Non-pigmented ciliary epithelial cell (primary cell): ENCODE measurements around the gene PPP1R9B.
A peak's percentile ranks its signal among the peaks of the same experiment; 100 is the strongest.

Source experiments
- DNase-seq: peaks from one replicate; pipeline ENCODE4 v3.0.0-alpha.2; 2010; ENCODE audit warnings: low read depth

The PPP1R9B gene

DNA sequence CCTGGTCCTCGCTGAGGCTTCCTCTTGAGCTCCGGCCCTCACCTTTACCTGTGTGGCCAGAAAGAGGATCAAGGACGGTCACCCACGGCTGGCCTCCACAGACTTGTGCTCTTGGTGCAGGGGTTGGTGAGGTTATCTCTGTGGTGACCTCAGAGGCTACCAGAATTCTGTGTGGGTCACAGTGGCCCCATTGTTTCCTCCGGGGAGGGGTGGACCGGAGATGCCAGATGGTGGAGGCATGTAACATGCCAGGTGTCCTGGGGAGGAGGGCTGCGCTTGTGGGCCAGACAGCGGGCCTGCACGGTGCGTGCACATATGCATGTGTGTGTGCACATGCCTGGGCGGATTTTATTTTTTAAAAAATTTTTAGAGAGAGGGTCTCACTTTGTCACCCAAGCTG, 21.7 kb upstream of the PPP1R9B start:
- no peak for DNase-seq

DNA sequence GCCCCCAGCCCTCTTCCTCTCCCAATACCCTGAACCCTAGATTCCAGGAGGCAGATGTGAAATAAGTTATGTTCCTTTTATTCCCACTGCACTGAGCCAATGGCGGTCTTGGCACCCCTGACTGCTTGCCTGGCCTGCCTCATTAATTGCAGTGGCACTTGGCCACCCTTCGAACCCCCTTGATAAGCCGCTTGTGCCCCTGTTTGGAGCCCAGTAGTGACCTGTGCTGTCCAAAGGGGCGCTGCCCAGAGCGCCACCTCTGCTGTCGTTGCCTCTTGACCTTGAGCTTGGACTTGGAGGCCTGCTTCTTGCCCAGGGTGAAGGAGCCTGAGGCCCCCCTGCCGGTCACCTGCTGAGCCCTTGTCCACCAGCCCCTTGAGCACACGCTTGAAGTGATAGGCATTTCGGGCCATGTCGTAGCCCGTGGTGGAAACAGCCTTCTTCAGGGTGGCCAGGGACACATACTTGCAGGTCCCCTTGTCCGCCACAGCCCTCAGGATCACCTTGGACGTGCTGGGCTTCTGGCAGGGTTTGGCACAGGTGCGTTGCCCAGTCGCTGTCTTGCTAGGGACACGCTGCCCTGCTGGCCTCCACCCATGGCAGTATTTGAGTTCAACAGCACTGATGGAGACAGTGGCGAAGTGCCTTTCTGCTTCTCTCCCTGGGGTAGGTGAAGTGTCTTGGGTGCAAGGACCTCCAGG, 21.0 kb upstream of the PPP1R9B start:
- no peak for DNase-seq

DNA sequence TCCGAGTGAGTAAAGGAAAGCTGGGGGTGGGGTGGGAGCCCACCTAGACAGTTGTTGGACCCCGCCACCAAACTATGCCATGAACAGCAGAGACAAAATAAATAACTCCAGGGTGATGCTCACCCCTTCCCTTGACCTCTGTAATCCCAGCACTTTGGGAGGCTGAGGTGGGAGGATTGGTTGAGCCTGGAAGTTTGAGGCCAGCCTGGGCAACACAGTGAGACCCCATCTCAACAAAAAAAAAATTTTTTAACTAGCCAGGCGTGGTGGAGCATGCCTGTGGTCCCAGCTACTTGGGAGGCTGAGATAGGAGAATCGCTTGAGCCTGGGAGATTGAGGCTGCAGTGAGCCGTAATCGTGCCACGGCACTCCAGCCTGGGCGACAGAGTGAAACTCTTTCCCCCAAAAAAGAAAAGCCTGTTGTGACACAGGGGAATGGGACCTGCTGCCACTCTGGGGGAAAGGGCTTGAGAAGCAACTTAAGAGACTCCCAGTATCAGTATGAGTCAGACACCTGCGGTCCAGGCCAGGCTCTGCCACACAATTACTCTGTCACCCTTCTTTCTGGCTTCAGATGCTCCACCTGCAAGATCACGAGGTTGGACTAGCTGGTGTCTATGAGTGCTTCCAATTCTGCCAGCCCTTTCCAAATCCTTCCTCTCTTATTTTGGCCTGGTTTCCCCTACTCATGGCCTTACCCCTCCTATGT, 20.3 kb upstream of the PPP1R9B start:
- no peak for DNase-seq

DNA sequence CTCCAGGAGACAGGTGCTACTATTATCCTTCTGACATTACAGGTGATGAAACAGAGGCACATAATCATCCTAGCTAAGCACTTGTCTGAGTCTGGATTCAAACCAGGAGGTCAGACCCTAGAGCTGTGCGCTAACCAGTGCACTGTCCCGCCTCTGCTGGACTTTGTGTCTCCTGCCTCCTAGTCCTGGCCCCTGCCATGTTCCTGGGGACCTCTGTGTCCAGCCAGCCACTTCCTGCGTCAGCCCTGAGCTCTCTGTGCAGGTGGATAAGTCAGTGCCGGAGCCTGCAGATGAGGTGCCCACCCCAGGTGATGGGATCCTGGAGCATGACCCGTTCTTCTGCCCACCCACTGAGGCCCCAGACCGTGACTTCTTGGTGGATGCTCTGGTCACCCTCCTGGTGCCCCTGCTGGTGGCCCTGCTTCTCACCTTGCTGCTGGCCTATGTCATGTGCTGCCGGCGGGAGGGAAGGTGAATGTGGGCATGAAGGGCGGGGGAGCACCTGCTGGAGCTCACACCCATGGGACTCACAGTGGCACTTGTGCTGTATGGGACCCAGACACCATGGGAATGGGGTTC, 19.5 kb upstream of the PPP1R9B start:
- no peak for DNase-seq

- no peak for DNase-seq
These were observed 18.8 kb upstream of the PPP1R9B start for GRCh38 chr17:50169121-50169764.

DNA sequence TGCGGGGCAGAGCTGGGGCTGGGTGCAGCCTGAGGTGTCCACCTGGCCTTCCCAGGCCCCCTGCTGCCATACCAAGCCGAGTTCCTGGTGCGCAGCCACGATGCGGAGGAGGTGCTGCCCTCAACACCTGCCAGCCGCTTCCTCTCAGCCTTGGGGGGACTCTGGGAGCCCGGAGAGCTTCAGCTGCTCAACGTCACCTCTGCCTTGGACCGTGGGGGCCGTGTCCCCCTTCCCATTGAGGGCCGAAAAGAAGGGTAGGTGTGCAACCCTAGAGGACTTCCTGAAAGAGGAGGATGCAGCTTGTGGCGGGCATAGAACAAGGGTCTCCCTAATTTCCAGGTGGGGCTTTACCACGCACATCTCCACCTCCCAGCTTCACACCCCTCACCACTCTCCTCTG, 17.8 kb upstream of the PPP1R9B start:
- no peak for DNase-seq

GRCh38 chr17:50167371-50167770, 16.9 kb upstream of the PPP1R9B start:
- DNase-seq: no peak

DNA sequence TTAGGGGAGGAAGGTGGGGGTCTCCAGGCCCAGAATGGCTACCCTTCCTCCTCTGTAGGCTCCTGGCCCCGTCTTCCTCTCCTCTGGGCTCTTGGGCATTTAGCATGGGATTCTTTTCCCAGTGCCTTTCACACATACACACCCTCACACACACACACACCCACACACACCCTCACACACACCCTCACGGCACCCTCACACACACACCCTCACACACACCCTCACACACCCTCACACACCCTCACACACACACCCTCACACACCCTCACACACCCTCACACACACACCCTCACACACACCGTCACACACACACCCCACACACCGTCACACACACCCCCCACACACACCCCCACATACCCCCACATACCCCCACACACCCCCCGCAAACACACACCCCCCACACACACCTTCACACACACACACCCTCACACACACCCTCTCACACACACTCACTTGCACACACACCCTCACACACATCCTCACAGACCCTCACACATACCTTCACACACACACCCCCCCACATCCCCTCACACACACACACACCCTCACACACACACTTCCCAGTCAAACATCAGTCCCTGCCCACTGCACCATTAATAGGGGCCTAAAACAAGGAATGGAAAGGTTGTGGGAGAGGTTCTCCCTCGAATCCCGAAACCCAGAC, 16.2 kb upstream of the PPP1R9B start:
- no peak for DNase-seq

- DNase-seq: no peak
These were observed 15.5 kb upstream of the PPP1R9B start, which contains the start of gene SGCA for GRCh38 chr17:50165867-50166517. TSS of gene SGCA (plus strand) at chr17:50166005. CDS start at chr17:50166041, 36 bp downstream.

DNA sequence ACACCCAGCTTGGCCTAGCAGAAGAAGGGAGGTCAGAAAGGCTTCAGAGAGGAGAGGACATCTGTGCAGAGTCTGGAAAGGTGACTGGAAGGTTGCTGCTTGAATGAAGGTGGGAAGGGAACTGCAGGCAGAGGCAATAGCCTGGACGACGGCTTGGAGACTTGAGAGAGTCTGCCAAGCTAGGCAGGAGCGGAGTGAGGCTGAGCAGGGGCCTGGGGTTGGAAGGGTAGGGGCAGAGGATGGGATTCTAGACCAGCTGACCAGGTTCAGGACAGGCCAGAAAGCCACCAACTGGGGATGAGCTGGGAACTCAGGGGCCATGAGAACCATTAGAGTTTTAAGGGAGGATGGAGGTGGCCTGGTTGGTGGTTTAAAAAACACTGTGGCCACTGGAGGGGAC, 15.0 kb upstream of the PPP1R9B start:
- no peak for DNase-seq

DNA sequence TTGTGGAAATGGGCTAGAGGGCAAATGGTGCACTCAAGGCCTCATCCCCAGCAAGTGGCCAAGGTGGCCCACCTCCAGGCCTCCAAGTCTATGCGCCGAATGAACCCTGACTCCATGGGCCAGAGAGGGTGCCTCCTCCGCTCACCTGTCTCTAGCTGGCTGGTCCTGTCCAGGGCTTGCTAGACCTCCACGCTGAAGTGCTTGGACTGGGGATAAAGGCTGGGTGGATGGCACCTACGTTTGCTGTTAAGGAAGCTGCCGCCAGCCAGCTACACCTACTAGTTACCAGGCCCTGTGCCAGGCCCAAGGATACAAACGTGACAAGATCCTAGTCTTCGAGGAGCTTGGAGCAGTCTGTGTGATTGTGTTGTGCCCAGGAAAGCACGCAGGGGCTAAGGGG, 14.6 kb upstream of the PPP1R9B start:
- DNase-seq: no peak

GRCh38 chr17:50164697-50164988, 14.2 kb upstream of the PPP1R9B start:
- DNase-seq: no peak

GRCh38 chr17:50163843-50164696, 13.6 kb upstream of the PPP1R9B start:
- no peak for DNase-seq

GRCh38 chr17:50162466-50163254, 12.2 kb upstream of the PPP1R9B start:
- no peak for DNase-seq

- no peak for DNase-seq
These were observed 11.4 kb upstream of the PPP1R9B start for GRCh38 chr17:50161911-50162288.

DNA sequence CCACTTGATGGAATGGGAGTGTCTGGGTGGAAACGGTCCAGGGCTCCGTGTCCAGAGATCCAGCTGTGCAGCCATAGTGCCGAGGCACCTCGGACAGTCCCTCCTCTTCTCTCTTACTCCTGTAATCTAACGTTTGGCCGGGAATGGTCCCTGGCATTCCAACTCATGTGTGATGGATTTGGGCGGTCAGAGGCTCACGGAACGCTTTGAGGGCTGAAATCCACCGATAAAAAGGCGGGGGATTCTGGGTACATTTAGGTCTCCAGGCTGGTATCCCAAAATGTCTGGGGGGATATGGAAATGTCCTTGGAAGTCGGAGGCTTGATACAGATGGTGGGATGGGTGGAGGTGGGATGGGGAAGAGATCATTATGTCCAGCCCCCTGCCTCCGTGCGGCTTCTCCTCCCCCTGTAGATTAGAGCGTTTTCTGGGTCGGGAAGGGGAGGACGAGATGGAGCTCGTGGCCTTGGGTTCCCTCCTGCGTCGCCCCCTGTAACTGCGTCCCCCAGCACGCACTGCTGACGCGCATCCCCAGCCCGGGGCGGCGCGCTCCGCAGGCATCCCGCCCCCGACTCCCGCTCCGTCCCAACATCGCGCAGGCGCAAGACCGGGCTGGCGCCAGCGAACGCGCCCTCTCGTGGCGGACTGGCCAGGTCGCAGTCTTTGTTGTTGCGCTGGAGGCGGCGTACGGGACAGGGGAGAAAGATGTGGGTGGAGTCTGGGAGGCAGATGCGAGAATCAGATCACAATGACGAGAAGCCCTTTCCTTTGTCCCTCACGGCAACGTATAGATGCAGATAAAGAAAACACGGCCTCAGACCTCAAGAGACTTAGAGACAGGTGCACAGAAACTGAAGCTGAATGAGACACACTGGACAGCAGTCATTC, 10.8 kb upstream of the PPP1R9B start:
- DNase-seq: peak; percentile 46

DNA sequence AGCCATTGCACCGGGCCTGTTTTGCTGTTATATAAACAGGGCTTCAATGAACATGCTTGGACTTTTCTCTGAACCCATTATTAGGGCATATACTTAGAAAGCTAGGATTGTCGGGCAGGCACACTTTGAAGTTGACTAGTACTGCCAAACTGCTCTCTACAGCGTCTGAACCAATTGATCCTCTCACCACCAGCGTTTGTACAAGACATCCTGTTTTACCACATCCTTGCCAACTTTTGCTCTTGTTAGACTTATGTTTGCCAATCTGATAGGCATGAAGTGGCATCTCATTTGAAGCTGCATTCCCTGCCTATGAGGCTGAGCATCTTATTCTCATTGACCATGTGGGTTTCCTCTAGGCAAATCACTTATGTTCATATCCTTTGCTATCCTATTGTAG, 7.4 kb upstream of the PPP1R9B start:
- no peak for DNase-seq

DNA sequence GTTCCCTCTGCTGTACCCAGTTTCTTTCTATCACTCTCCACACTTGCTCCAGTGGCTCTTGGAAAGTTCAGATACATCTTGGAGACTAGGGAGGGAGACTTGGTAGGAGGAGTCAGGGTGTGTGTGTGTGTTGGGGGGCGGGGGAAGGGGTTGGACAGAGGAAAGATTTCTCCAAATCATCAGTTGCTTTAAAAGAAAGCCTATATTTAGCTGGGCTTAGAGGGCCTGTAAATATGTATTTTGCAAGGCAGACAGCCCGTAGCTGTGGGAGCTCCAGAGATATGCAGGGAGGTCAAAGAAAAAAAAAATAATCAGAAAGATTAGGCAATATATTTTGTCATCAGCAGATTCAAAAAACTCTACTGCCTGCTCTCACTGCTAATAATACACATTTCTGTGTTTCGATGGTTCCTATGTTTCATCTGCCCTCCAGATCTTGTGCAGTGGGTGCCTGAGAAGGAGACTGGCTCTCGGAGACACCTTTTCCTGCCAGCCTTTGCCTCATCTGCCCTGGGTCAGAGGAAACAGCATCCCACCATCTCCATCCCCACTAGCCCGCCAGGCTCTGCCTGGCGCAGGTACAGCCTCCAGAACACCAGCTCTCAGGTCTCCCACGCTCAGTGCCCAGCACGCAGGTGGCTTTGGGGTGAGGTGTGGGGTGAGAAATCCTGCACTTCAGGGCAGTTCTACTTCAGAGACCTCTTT, 4.8 kb upstream of the PPP1R9B start:
- no peak for DNase-seq

GRCh38 chr17:50154604-50155003, 4.1 kb upstream of the PPP1R9B start:
- DNase-seq: no peak
